MM.1S (cell line): ENCODE measurements around the gene DCHS2.

Experiments used
- DNase-seq: peaks from one replicate; pipeline ENCODE4 v3.0.0-alpha.2; 2015
- H2AFZ ChIP-seq: fragments of 300-600 bp; sonication (generic); 2 replicates; pipeline ENCODE4 v1.6.0; 2016; ENCODE audit warnings: antibody characterized with exemption, low read length
- H3F3A ChIP-seq: fragments of 300-600 bp; sonication (generic); 2 replicates; pipeline ENCODE4 v1.6.1; 2016; ENCODE audit warnings: mild to moderate bottlenecking, antibody characterized with exemption, low read length, moderate library complexity, mixed read lengths; ENCODE audit not compliant: insufficient read depth
- H3K27ac ChIP-seq: fragments of 300-600 bp; sonication (generic); 2 replicates; pipeline ENCODE4 v1.5.1; 2016; ENCODE audit warnings: mild to moderate bottlenecking, low read length
- H3K27me3 ChIP-seq: fragments of 300-600 bp; sonication (generic); replicated peaks from 2 replicates; pipeline ENCODE4 v1.6.0; 2016; ENCODE audit warnings: low read length; ENCODE audit not compliant: insufficient read depth
- H3K36me3 ChIP-seq: fragments of 300-600 bp; sonication (generic); replicated peaks from 2 replicates; pipeline ENCODE4 v1.6.1; 2016; ENCODE audit warnings: mild to moderate bottlenecking, low read length, mixed read lengths; ENCODE audit not compliant: insufficient read depth
- H3K4me1 ChIP-seq: fragments of 300-600 bp; sonication (generic); 2 replicates; pipeline ENCODE4 v1.6.1; 2016; ENCODE audit warnings: low read length, mixed read lengths
- H3K4me2 ChIP-seq: fragments of 300-600 bp; sonication (generic); 2 replicates; pipeline ENCODE4 v1.6.0; 2016; ENCODE audit warnings: low read depth, low read length
- H3K4me3 ChIP-seq: fragments of 300-600 bp; sonication (generic); 2 replicates; pipeline ENCODE4 v1.5.1; 2016; ENCODE audit warnings: low read length, mixed read lengths
- H3K79me2 ChIP-seq: fragments of 300-600 bp; sonication (generic); 2 replicates; pipeline ENCODE4 v1.6.1; 2016; ENCODE audit warnings: mixed run types, low read length, mixed read lengths
- H3K9ac ChIP-seq: fragments of 300-600 bp; sonication (generic); 2 replicates; pipeline ENCODE4 v1.6.1; 2016; ENCODE audit warnings: low read length, mixed read lengths
- H3K9me2 ChIP-seq: fragments of 300-600 bp; sonication (generic); replicated peaks from 2 replicates; pipeline ENCODE4 v1.6.1; 2016; ENCODE audit warnings: mild to moderate bottlenecking, low read length, mixed read lengths; ENCODE audit not compliant: insufficient read depth
- H3K9me3 ChIP-seq: fragments of 300-600 bp; sonication (generic); replicated peaks from 2 replicates; pipeline ENCODE4 v1.6.1; 2016; ENCODE audit warnings: mild to moderate bottlenecking, low read length, mixed read lengths; ENCODE audit not compliant: insufficient read depth
- H4K20me1 ChIP-seq: fragments of 300-600 bp; sonication (generic); 2 replicates; pipeline ENCODE4 v1.6.1; 2016; ENCODE audit warnings: mild to moderate bottlenecking, low read length, moderate library complexity, mixed read lengths; ENCODE audit not compliant: insufficient read depth
- CTCF ChIP-seq: fragments of 300-600 bp; sonication (generic); IDR thresholded peaks from 2 replicates; pipeline ENCODE4 v1.5.1; 2016; ENCODE audit warnings: antibody characterized with exemption, low read length, mixed read lengths
- EZH2 ChIP-seq: fragments of 300-600 bp; sonication (generic); optimal IDR thresholded peaks from 2 replicates; pipeline ENCODE3; 2017; ENCODE audit warnings: low read depth, mild to moderate bottlenecking, antibody characterized with exemption, low read length, mixed read lengths
- EZH2phosphoT487 ChIP-seq: fragments of 300-600 bp; sonication (generic); IDR thresholded peaks from 2 replicates; pipeline ENCODE4 v1.6.1; 2018; ENCODE audit warnings: antibody characterized with exemption, low read length

Gene DCHS2

GRCh38 chr4:154348657-154349056, 142.9 kb downstream of the DCHS2 start:
- Histone ChIP-seq H3K9ac (no peak overlapping the region), H3K9me2 (no peaks in the 10 kb centered on the region), H3K79me2 (no peaks in the 10 kb centered on the region), H2AFZ (no peak overlapping the region), H3K4me1 (no peaks in the 10 kb centered on the region), H3K4me3 (no peak overlapping the region), H3K36me3 (no peaks in the 10 kb centered on the region), H4K20me1 (no peaks in the 10 kb centered on the region), H3K27me3 (no peaks in the 10 kb centered on the region), H3F3A (no peaks in the 10 kb centered on the region), H3K27ac (no peak overlapping the region), H3K9me3 (no peaks in the 10 kb centered on the region), H3K4me2 (no peak overlapping the region)
- TF ChIP-seq EZH2phosphoT487 (no peak), EZH2 (no peak), CTCF (no peak)
- no peak for DNase-seq

- no peaks in the 10 kb centered on the region for H4K20me1 ChIP-seq
- DNase-seq, result no peak
- H3F3A ChIP-seq, result no peaks in the 10 kb centered on the region
- H3K79me2 ChIP-seq, result no peaks in the 10 kb centered on the region
- no peak for TF ChIP-seq EZH2
- no peak for TF ChIP-seq EZH2phosphoT487
- H3K4me3 ChIP-seq, result no peak overlapping the region
- no peak overlapping the region for H2AFZ ChIP-seq
- no peaks in the 10 kb centered on the region for H3K36me3 ChIP-seq
- no peak overlapping the region for H3K9ac ChIP-seq
- H3K9me3 ChIP-seq, result no peaks in the 10 kb centered on the region
- H3K9me2 ChIP-seq, result no peaks in the 10 kb centered on the region
- H3K4me2 ChIP-seq, result no peak overlapping the region
- no peaks in the 10 kb centered on the region for H3K27me3 ChIP-seq
- no peaks in the 10 kb centered on the region for H3K4me1 ChIP-seq
- H3K27ac ChIP-seq, result no peak overlapping the region
Observed at GRCh38 chr4:154345359-154345758, 146.2 kb downstream of the DCHS2 start.

GRCh38 chr4:154344686-154345085, 146.9 kb downstream of the DCHS2 start:
- Histone ChIP-seq H2AFZ (no peak overlapping the region), H3K9me3 (no peaks in the 10 kb centered on the region), H3K9me2 (no peaks in the 10 kb centered on the region)

More at GRCh38 chr4:154344686-154345085, 146.9 kb downstream of the DCHS2 start:
- 0 out of 2 replicates have a peak, but pooled peaks have one; percentile 9 for TF ChIP-seq CTCF
- TF ChIP-seq EZH2, result no peak
- no peaks in the 10 kb centered on the region for H3K27me3 ChIP-seq
- DNase-seq, result no peak
- H3K4me1 ChIP-seq, result no peaks in the 10 kb centered on the region
- H3K9ac ChIP-seq, result no peak overlapping the region
- H3K79me2 ChIP-seq, result no peaks in the 10 kb centered on the region
- H3K27ac ChIP-seq, result no peak overlapping the region
- no peaks in the 10 kb centered on the region for H4K20me1 ChIP-seq
- no peak overlapping the region for H3K4me2 ChIP-seq
- no peaks in the 10 kb centered on the region for H3K36me3 ChIP-seq
- H3F3A ChIP-seq, result no peaks in the 10 kb centered on the region
- H3K4me3 ChIP-seq, result no peak overlapping the region
